Activated T-helper 2 cell treated with anti-CD3 and anti-CD28 coated beads, Interferon-gamma antibody, Interleukin-2, Interleukin-4, amounts not matched to agents 10 μg/mL and 5 μg/mL and 100 μg/mL, durations not matched to agents 14 hours and 24 hours and 36 hours (primary cell): ENCODE results near the gene SKOR1. TPM values are rescaled to one million over a fixed set of nuclear protein-coding genes. Genes with fewer than 3 reads are reported as not detected.

Experiments
- DNase-seq: peaks from one replicate; pipeline ENCODE4 v3.0.0; 2021; ENCODE audit warnings: low spot score
- H3K27ac Mint-ChIP-seq: one replicate; pipeline ENCODE4 v1.8.0; 2021; ENCODE audit warnings: mixed read lengths
- H3K27me3 Mint-ChIP-seq: one replicate; pipeline ENCODE4 v1.8.0; 2021; ENCODE audit warnings: low read depth, mixed read lengths
- H3K36me3 Mint-ChIP-seq: one replicate; pipeline ENCODE4 v1.8.0; 2021; ENCODE audit warnings: low read depth, mixed read lengths
- H3K4me1 Mint-ChIP-seq: one replicate; pipeline ENCODE4 v1.8.0; 2021; ENCODE audit warnings: low read depth, mixed read lengths
- H3K4me3 Mint-ChIP-seq: one replicate; pipeline ENCODE4 v1.8.0; 2021; ENCODE audit warnings: low read depth, mild to moderate bottlenecking, moderate library complexity, mixed read lengths
- H3K9me3 Mint-ChIP-seq: one replicate; pipeline ENCODE4 v1.8.0; 2021; ENCODE audit warnings: mixed read lengths
- intact Hi-C: fragments of 100-400 bp; cut with micrococcal nuclease; formaldehyde crosslinking; loops from one replicate; pipeline ENCODE4 v1.15.1; 2023
- total RNA-seq: library from RNA; stranded (reverse); gene quantifications from 2 replicates; pipeline ENCODE4 v1.2.3, GENCODE V29; 2022

The SKOR1 gene
- total RNA-seq, 1 donor from 2014 or later = 0.21 TPM

GRCh38 chr15:67833710-67834511, 8.6 kb downstream of the SKOR1 start:
- H3K9me3 Mint-ChIP-seq = no peaks in the 10 kb centered on the region
- peaks cover 80% of the 10 kb centered on the region for H3K27me3 Mint-ChIP-seq
- H3K36me3 Mint-ChIP-seq = no peaks in the 10 kb centered on the region
- H3K4me3 Mint-ChIP-seq = peak overlapping the region; percentile 33
- H3K4me1 Mint-ChIP-seq = peaks cover 19% of the 10 kb centered on the region
- intact Hi-C loops = loop anchor here (10.0 kb wide), 1 partner anchor 529 kb away; no protein-coding TSS in a partner anchor
- no peak overlapping the region for H3K27ac Mint-ChIP-seq
- no peak for DNase-seq

GRCh38 chr15:67834581-67835296, 9.4 kb downstream of the SKOR1 start:
- H3K4me1 Mint-ChIP-seq = peaks cover 24% of the 10 kb centered on the region
- DNase-seq = no peak
- no peaks in the 10 kb centered on the region for H3K36me3 Mint-ChIP-seq
- no peaks in the 10 kb centered on the region for H3K9me3 Mint-ChIP-seq
- intact Hi-C loops = loop anchor here (5.0 to 10.0 kb wide), 3 partner anchors 332 to 887 kb away; no protein-coding TSS in a partner anchor
- H3K4me3 Mint-ChIP-seq = peak overlapping the region; percentile 52
- no peak overlapping the region for H3K27ac Mint-ChIP-seq
- peaks cover 77% of the 10 kb centered on the region for H3K27me3 Mint-ChIP-seq

GRCh38 chr15:67835297-67836133, 10.2 kb downstream of the SKOR1 start:
- no peak overlapping the region for H3K27ac Mint-ChIP-seq
- no peaks in the 10 kb centered on the region for H3K9me3 Mint-ChIP-seq
- no peaks in the 10 kb centered on the region for H3K36me3 Mint-ChIP-seq
- peaks cover 70% of the 10 kb centered on the region for H3K27me3 Mint-ChIP-seq
- DNase-seq = no peak
- peaks cover 26% of the 10 kb centered on the region for H3K4me1 Mint-ChIP-seq
- intact Hi-C loops = loop anchor here (1.0 to 10.0 kb wide), 4 partner anchors 333 to 888 kb away; no protein-coding TSS in a partner anchor
- peak overlapping the region; percentile 52 for H3K4me3 Mint-ChIP-seq

GRCh38 chr15:67836134-67836455, 10.8 kb downstream of the SKOR1 start:
- Mint-ChIP-seq H3K9me3 (no peaks in the 10 kb centered on the region), H3K36me3 (no peaks in the 10 kb centered on the region), H3K27ac (no peak overlapping the region), H3K27me3 (peaks cover 66% of the 10 kb centered on the region), H3K4me1 (peaks cover 29% of the 10 kb centered on the region), H3K4me3 (peak overlapping the region; percentile 51)
- intact Hi-C loops = loop anchor here (1.0 to 10.0 kb wide), 4 partner anchors 334 to 889 kb away; no protein-coding TSS in a partner anchor
- no peak for DNase-seq

GRCh38 chr15:67836477-67836876, 11.2 kb downstream of the SKOR1 start:
- Mint-ChIP-seq H3K4me3 (no peak overlapping the region), H3K4me1 (peaks cover 33% of the 10 kb centered on the region), H3K9me3 (no peaks in the 10 kb centered on the region), H3K27ac (no peak overlapping the region), H3K27me3 (peaks cover 62% of the 10 kb centered on the region), H3K36me3 (no peaks in the 10 kb centered on the region)
- intact Hi-C loops = loop anchor here (1.0 to 10.0 kb wide), 4 partner anchors 334 to 889 kb away; no protein-coding TSS in a partner anchor
- DNase-seq = no peak

GRCh38 chr15:67836955-67837354, 11.6 kb downstream of the SKOR1 start:
- no peak overlapping the region for H3K27ac Mint-ChIP-seq
- H3K9me3 Mint-ChIP-seq = no peaks in the 10 kb centered on the region
- peaks cover 34% of the 10 kb centered on the region for H3K4me1 Mint-ChIP-seq
- H3K4me3 Mint-ChIP-seq = no peak overlapping the region
- intact Hi-C loops = loop anchor here (1.0 to 10.0 kb wide), 4 partner anchors 335 to 890 kb away; no protein-coding TSS in a partner anchor
- no peaks in the 10 kb centered on the region for H3K36me3 Mint-ChIP-seq
- no peak for DNase-seq
- H3K27me3 Mint-ChIP-seq = peaks cover 59% of the 10 kb centered on the region

- Mint-ChIP-seq H3K36me3 (no peaks in the 10 kb centered on the region), H3K9me3 (no peaks in the 10 kb centered on the region), H3K27ac (no peak overlapping the region), H3K27me3 (peaks cover 45% of the 10 kb centered on the region), H3K4me1 (peaks cover 30% of the 10 kb centered on the region), H3K4me3 (peak overlapping the region; percentile 4)
- DNase-seq = no peak
- intact Hi-C loops = loop anchor here (5.0 to 10.0 kb wide), 3 partner anchors 337 to 892 kb away; no protein-coding TSS in a partner anchor
Measured at GRCh38 chr15:67838789-67839332, 13.6 kb downstream of the SKOR1 start.

- peak overlapping the region; percentile 86 for H3K4me3 Mint-ChIP-seq
- H3K36me3 Mint-ChIP-seq = no peaks in the 10 kb centered on the region
- H3K27ac Mint-ChIP-seq = peak overlapping the region; percentile 93
- peak; percentile 40 for DNase-seq
- H3K9me3 Mint-ChIP-seq = no peaks in the 10 kb centered on the region
- intact Hi-C loops = loop anchor here (5.0 to 10.0 kb wide), 3 partner anchors 337 to 892 kb away; no protein-coding TSS in a partner anchor
- peaks cover 26% of the 10 kb centered on the region for H3K4me1 Mint-ChIP-seq
- H3K27me3 Mint-ChIP-seq = peaks cover 39% of the 10 kb centered on the region
Measured at GRCh38 chr15:67839499-67839928, 14.2 kb downstream of the SKOR1 start.

GRCh38 chr15:67839929-67840748, 14.8 kb downstream of the SKOR1 start, which contains the start of gene RNU6-1:
Gene RNU6-1, minus strand, starts transcription at chr15:67840045.
- H3K36me3 Mint-ChIP-seq = no peaks in the 10 kb centered on the region
- H3K4me1 Mint-ChIP-seq = peaks cover 25% of the 10 kb centered on the region
- peak; percentile 92 for DNase-seq
- H3K27me3 Mint-ChIP-seq = peaks cover 35% of the 10 kb centered on the region
- intact Hi-C loops = loop anchor here (2.0 to 10.0 kb wide), 7 partner anchors 318 to 1138 kb away; partner anchors contain the start of genes C15orf61, FEM1B, SMAD3 and SMAD6
- peak within 1 kb of the TSS; percentile 86 for H3K4me3 Mint-ChIP-seq
- H3K27ac Mint-ChIP-seq = peak within 1 kb of the TSS; percentile 93
- no peaks in the 10 kb centered on the region for H3K9me3 Mint-ChIP-seq

- H3K4me1 Mint-ChIP-seq = peaks cover 22% of the 10 kb centered on the region
- intact Hi-C loops = loop anchor here (2.0 to 5.0 kb wide), 4 partner anchors 319 to 1139 kb away; partner anchors contain the start of genes C15orf61, FEM1B, SMAD3 and SMAD6
- peak overlapping the region; percentile 86 for H3K4me3 Mint-ChIP-seq
- H3K27me3 Mint-ChIP-seq = peaks cover 27% of the 10 kb centered on the region
- no peaks in the 10 kb centered on the region for H3K9me3 Mint-ChIP-seq
- no peaks in the 10 kb centered on the region for H3K36me3 Mint-ChIP-seq
- no peak for DNase-seq
- H3K27ac Mint-ChIP-seq = peak overlapping the region; percentile 93
Measured at GRCh38 chr15:67840749-67841512, 15.6 kb downstream of the SKOR1 start.

- no peak overlapping the region for H3K27ac Mint-ChIP-seq
- DNase-seq = no peak
- H3K4me3 Mint-ChIP-seq = peak overlapping the region; percentile 86
- H3K4me1 Mint-ChIP-seq = peaks cover 18% of the 10 kb centered on the region
- no peaks in the 10 kb centered on the region for H3K9me3 Mint-ChIP-seq
- H3K27me3 Mint-ChIP-seq = peaks cover 23% of the 10 kb centered on the region
- intact Hi-C loops = loop anchor here (2.0 to 5.0 kb wide), 4 partner anchors 319 to 1139 kb away; partner anchors contain the start of genes C15orf61, FEM1B, SMAD3 and SMAD6
- no peaks in the 10 kb centered on the region for H3K36me3 Mint-ChIP-seq
Measured at GRCh38 chr15:67841513-67841762, 16.1 kb downstream of the SKOR1 start.
